HEK293 (cell line): ENCODE data around the gene RASGRF2.

Experiments
- FEZF1 ChIP-seq: fragments of 450-650 bp; formaldehyde crosslinking; IDR thresholded peaks from 2 replicates; pipeline ENCODE4 v1.5.1; 2016; ENCODE audit warnings: missing biosample characterization, missing genetic modification characterization
- GLI2 ChIP-seq: fragments of 450-650 bp; formaldehyde crosslinking; IDR thresholded peaks from 2 replicates; pipeline ENCODE4; 2017; ENCODE audit warnings: missing biosample characterization, missing genetic modification characterization, low read depth, borderline replicate concordance
- KLF17 ChIP-seq: fragments of 450-650 bp; formaldehyde crosslinking; IDR thresholded peaks from 2 replicates; pipeline ENCODE4 v1.5.1; 2016; ENCODE audit warnings: missing biosample characterization, missing genetic modification characterization
- MEIS1 ChIP-seq: sonication (generic); formaldehyde crosslinking; IDR thresholded peaks from 2 replicates; pipeline ENCODE4 v1.8.1; 2022; ENCODE audit warnings: missing genetic modification reagents, mild to moderate bottlenecking, borderline replicate concordance
- MZF1 ChIP-seq: fragments of 450-650 bp; formaldehyde crosslinking; IDR thresholded peaks from 2 replicates; pipeline ENCODE4 v1.5.1; 2017; ENCODE audit warnings: missing biosample characterization, missing genetic modification characterization, borderline replicate concordance
- OSR2 ChIP-seq: fragments of 450-650 bp; formaldehyde crosslinking; IDR thresholded peaks from 2 replicates; pipeline ENCODE4 v1.5.1; 2016; ENCODE audit warnings: missing biosample characterization, missing genetic modification characterization
- OVOL3 ChIP-seq: fragments of 450-650 bp; formaldehyde crosslinking; IDR thresholded peaks from 2 replicates; pipeline ENCODE4 v1.5.1; 2016; ENCODE audit warnings: missing biosample characterization, missing genetic modification characterization
- PRDM10 ChIP-seq: fragments of 450-650 bp; formaldehyde crosslinking; IDR thresholded peaks from 2 replicates; pipeline ENCODE4 v1.5.1; 2016; ENCODE audit warnings: missing biosample characterization, missing genetic modification characterization
- SP7 ChIP-seq: fragments of 450-650 bp; formaldehyde crosslinking; IDR thresholded peaks from 2 replicates; pipeline ENCODE4 v1.5.1; 2016; ENCODE audit warnings: missing biosample characterization, missing genetic modification characterization
- ZBTB49 ChIP-seq: fragments of 450-650 bp; formaldehyde crosslinking; IDR thresholded peaks from 2 replicates; pipeline ENCODE4 v1.5.1; 2016; ENCODE audit warnings: missing biosample characterization, missing genetic modification characterization, low read depth
- ZBTB7A ChIP-seq: fragments of 450-650 bp; formaldehyde crosslinking; IDR thresholded peaks from 2 replicates; pipeline ENCODE4 v1.5.1; 2016; ENCODE audit warnings: low read depth, missing biosample characterization, missing genetic modification characterization
- ZFP41 ChIP-seq: fragments of 450-650 bp; formaldehyde crosslinking; IDR thresholded peaks from 2 replicates; pipeline ENCODE4 v1.5.1; 2016; ENCODE audit warnings: missing biosample characterization, missing genetic modification characterization, borderline replicate concordance
- ZNF112 ChIP-seq: fragments of 450-650 bp; formaldehyde crosslinking; IDR thresholded peaks from 2 replicates; pipeline ENCODE4 v1.5.0; 2017; ENCODE audit warnings: missing biosample characterization, missing genetic modification characterization
- ZNF169 ChIP-seq: fragments of 450-650 bp; formaldehyde crosslinking; IDR thresholded peaks from 2 replicates; pipeline ENCODE4 v1.5.1; 2016; ENCODE audit warnings: missing biosample characterization, missing genetic modification characterization
- ZNF274 ChIP-seq, 2 experiments: fragments of 200-500 bp in 1 of 2; fragments of 450-650 bp in 1 of 2; sonication (Bioruptor generic) in 1 of 2; formaldehyde crosslinking in 1 of 2; IDR thresholded peaks; 2 replicates each; pipeline versions ENCODE4 v1.5.1 to v1.6.1; 2014 to 2016; ENCODE audit warnings: borderline replicate concordance in 1 of 2, inconsistent platforms in 1 of 2, low read length in 1 of 2, missing biosample characterization in 1 of 2, missing genetic modification characterization in 1 of 2
- ZNF292 ChIP-seq: fragments of 450-650 bp; formaldehyde crosslinking; IDR thresholded peaks from 2 replicates; pipeline ENCODE4 v1.5.1; 2016; ENCODE audit warnings: low read depth, missing biosample characterization, missing genetic modification characterization, borderline replicate concordance
- ZNF366 ChIP-seq: fragments of 450-650 bp; formaldehyde crosslinking; conservative IDR thresholded peaks from 2 replicates; pipeline ENCODE4 v1.5.1; 2016; ENCODE audit warnings: missing biosample characterization, missing genetic modification characterization
- ZNF416 ChIP-seq: fragments of 450-650 bp; formaldehyde crosslinking; IDR thresholded peaks from 2 replicates; pipeline ENCODE4 v1.5.1; 2016; ENCODE audit warnings: missing biosample characterization, missing genetic modification characterization
- ZNF449 ChIP-seq: fragments of 450-650 bp; formaldehyde crosslinking; IDR thresholded peaks from 2 replicates; pipeline ENCODE4 v1.5.1; 2017; ENCODE audit warnings: missing biosample characterization, mild to moderate bottlenecking, missing genetic modification characterization, moderate library complexity
- ZNF510 ChIP-seq: fragments of 450-650 bp; formaldehyde crosslinking; IDR thresholded peaks from 2 replicates; pipeline ENCODE4 v1.5.1; 2018; ENCODE audit warnings: mild to moderate bottlenecking, missing genetic modification characterization, missing biosample characterization; ENCODE audit not compliant: insufficient replicate concordance
- ZNF600 ChIP-seq: fragments of 450-650 bp; formaldehyde crosslinking; IDR thresholded peaks from 2 replicates; pipeline ENCODE4 v1.5.1; 2016; ENCODE audit warnings: missing biosample characterization, missing genetic modification characterization
- ZNF639 ChIP-seq: fragments of 450-650 bp; formaldehyde crosslinking; IDR thresholded peaks from 2 replicates; pipeline ENCODE4 v1.5.1; 2016; ENCODE audit warnings: missing biosample characterization, missing genetic modification characterization
- ZNF645 ChIP-seq: fragments of 450-650 bp; formaldehyde crosslinking; IDR thresholded peaks from 2 replicates; pipeline ENCODE4; 2016; ENCODE audit warnings: missing biosample characterization, missing genetic modification characterization
- ZNF747 ChIP-seq: fragments of 450-650 bp; formaldehyde crosslinking; IDR thresholded peaks from 2 replicates; pipeline ENCODE4 v1.5.1; 2016; ENCODE audit warnings: missing biosample characterization, missing genetic modification characterization
- ZSCAN5A ChIP-seq: fragments of 450-650 bp; formaldehyde crosslinking; IDR thresholded peaks from 2 replicates; pipeline ENCODE4 v1.5.1; 2016; ENCODE audit warnings: missing biosample characterization, missing genetic modification characterization

Gene RASGRF2

GRCh38 chr5:80961376-80962281 is 1.5 kb downstream of the RASGRF2 start (continued):
- TF ChIP-seq PRDM10 (tag by site-specific recombination), result peak; percentile 5; the same call in 1 of the 2 replicates
- TF ChIP-seq ZNF600 (tag by site-specific recombination), result no peak
- no peak for TF ChIP-seq ZSCAN5A (tag by site-specific recombination)
- no peak for TF ChIP-seq ZNF292 (tag by site-specific recombination)
- no peak for TF ChIP-seq ZFP41 (tag by site-specific recombination)
- TF ChIP-seq ZNF169, result no peak
- peak; percentile 90 for TF ChIP-seq ZNF449
- TF ChIP-seq OVOL3 (tag by site-specific recombination), result no peak
- TF ChIP-seq OSR2 (tag by site-specific recombination), result peak; percentile 36; the same call in 1 of the 2 replicates
- TF ChIP-seq ZNF416 (tag by site-specific recombination), result no peak
- TF ChIP-seq ZNF366 (tag by site-specific recombination), result peak; percentile 39; the same call in 1 of the 2 replicates
- no peak for TF ChIP-seq ZNF639 (tag by site-specific recombination)
- no peak for TF ChIP-seq ZNF274 (IDR thresholded peaks at IDR 0.05; ENCODE audit: low read length)
- no peak for TF ChIP-seq ZNF274 (tag by site-specific recombination; IDR thresholded peaks at IDR 0.05; ENCODE audit: borderline replicate concordance)
- TF ChIP-seq MEIS1 (CRISPR knock-in tag), result no peak
- TF ChIP-seq ZBTB7A (tag by site-specific recombination), result no peak
- TF ChIP-seq ZNF510 (tag by site-specific recombination), result no peak
- no peak for TF ChIP-seq ZNF645 (tag by site-specific recombination)
- TF ChIP-seq MZF1 (tag by site-specific recombination), result no peak
- no peak for TF ChIP-seq ZNF747
- no peak for TF ChIP-seq ZNF112 (tag by site-specific recombination)
- peak; percentile 53 for TF ChIP-seq FEZF1 (tag by site-specific recombination)
- no peak for TF ChIP-seq ZBTB49
- no peak for TF ChIP-seq SP7 (tag by site-specific recombination)
- no peak for TF ChIP-seq KLF17 (tag by site-specific recombination)
- 0 out of 2 replicates have a peak, but pooled peaks have one; percentile 37 for TF ChIP-seq GLI2
